Cortex of kidney (tissue), 1 donor: Measurements from ENCODE around the gene CDKL4.
"Not testable (repeated sequence)": the region's sequence is repeated elsewhere in the genome, so short reads cannot be mapped to it uniquely, and the experiment has no call there.

Experiments
- DNase-seq: peaks from one replicate; lab custom pipeline; 2025; lab: John Stamatoyannopoulos, UW

Gene CDKL4

GRCh38 chr2:39243469-39244123 lies at the start of gene CDKL4:
TSS of gene CDKL4 (minus strand) at chr2:39243970.
- DNase-seq: no peak

- no peak for DNase-seq
Measured at GRCh38 chr2:39290433-39290832, 46.7 kb upstream of the CDKL4 start.

- no peak for DNase-seq
Measured at GRCh38 chr2:39289609-39290008, 45.8 kb upstream of the CDKL4 start.

GRCh38 chr2:39283561-39283960 lies 39.8 kb upstream of the CDKL4 start:
- no peak for DNase-seq

- DNase-seq: no peak
Measured at GRCh38 chr2:39281391-39281790, 37.6 kb upstream of the CDKL4 start.

GRCh38 chr2:39275016-39275415 lies 31.2 kb upstream of the CDKL4 start:
- no peak for DNase-seq

- DNase-seq: no peak
Measured at GRCh38 chr2:39269941-39270340, 26.2 kb upstream of the CDKL4 start.

- no peak for DNase-seq
Measured at GRCh38 chr2:39266916-39267434, 23.2 kb upstream of the CDKL4 start.

GRCh38 chr2:39266139-39266805 lies 22.5 kb upstream of the CDKL4 start:
- no peak for DNase-seq

GRCh38 chr2:39265315-39265714 lies 21.5 kb upstream of the CDKL4 start:
- DNase-seq: no peak

GRCh38 chr2:39264733-39265132 lies 21.0 kb upstream of the CDKL4 start:
- DNase-seq: no peak

GRCh38 chr2:39260087-39260486 lies 16.3 kb upstream of the CDKL4 start:
- DNase-seq: no peak

GRCh38 chr2:39256040-39256439 lies 12.3 kb upstream of the CDKL4 start:
- DNase-seq: no peak

GRCh38 chr2:39252888-39253518 lies 9.2 kb upstream of the CDKL4 start:
- DNase-seq: no peak

- DNase-seq: no peak
Measured at GRCh38 chr2:39247512-39248043, 3.8 kb upstream of the CDKL4 start.

GRCh38 chr2:39246382-39246980 lies 2.7 kb upstream of the CDKL4 start:
- DNase-seq: no peak

- not testable (repeated sequence) for DNase-seq
Measured at GRCh38 chr2:39244963-39245625, 1.3 kb upstream of the CDKL4 start.

- DNase-seq: not testable (repeated sequence)
Measured at GRCh38 chr2:39244241-39244862, 582 bp upstream of the CDKL4 start.

GRCh38 chr2:39241588-39241987 lies 2.2 kb downstream of the CDKL4 start:
- no peak for DNase-seq

GRCh38 chr2:39240758-39241157 lies 3.0 kb downstream of the CDKL4 start:
- DNase-seq: no peak

GRCh38 chr2:39234754-39235153 lies 9.0 kb downstream of the CDKL4 start:
- DNase-seq: no peak
